NB4 (cell line): Measurements from ENCODE around the gene HDAC4.

Source experiments
- DNase-seq: peaks from one replicate; pipeline ENCODE4 v3.0.0; 2010; ENCODE audit warnings: low read depth
- H3K4me3 ChIP-seq: one replicate; pipeline ENCODE4 v1.5.1; 2011; ENCODE audit warnings: mild to moderate bottlenecking, low read depth, low read length, moderate library complexity
- MYC ChIP-seq: IDR thresholded peaks from 2 replicates; pipeline ENCODE4 v1.6.1; 2011; ENCODE audit warnings: low read depth, low read length
- POLR2A ChIP-seq: IDR thresholded peaks from 2 replicates; pipeline ENCODE4 v1.6.1; 2011; ENCODE audit warnings: mild to moderate bottlenecking; ENCODE audit not compliant: insufficient read length; ENCODE audit errors: extremely low read depth
- TF ChIP-seq, protein P1 (sequence below): IDR thresholded peaks from 2 replicates; pipeline ENCODE4 v1.6.1; 2011; ENCODE audit warnings: low read depth, low read length
- TF ChIP-seq, protein P2 (sequence below): IDR thresholded peaks from one replicate; pipeline ENCODE4 v1.5.1; 2012; ENCODE audit warnings: low read depth, low read length

HDAC4 gene

DNA sequence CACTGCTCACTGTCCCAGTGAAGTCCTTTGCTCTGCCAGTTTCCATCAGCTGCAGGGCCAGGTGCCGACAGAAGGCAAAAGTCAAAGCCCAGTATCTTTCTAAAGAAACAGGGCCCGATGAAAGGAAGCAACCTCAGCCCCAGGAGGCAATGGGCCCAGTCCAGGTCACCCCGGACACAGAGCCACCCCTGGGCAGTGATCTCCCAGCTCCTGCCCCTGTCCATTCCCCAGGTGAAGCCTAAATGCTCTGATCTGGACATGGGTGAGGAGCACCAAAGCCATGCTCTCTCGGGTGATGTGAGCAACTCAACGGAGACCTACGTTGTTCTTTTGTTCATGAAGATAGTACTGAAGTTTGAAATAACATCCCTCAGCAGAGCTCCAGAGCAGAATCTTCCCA lies 61.6 kb downstream of the HDAC4 start:
- H3K4me3 ChIP-seq = no peak overlapping the region
- no peak for TF ChIP-seq POLR2A
- TF ChIP-seq MYC = no peak
- TF ChIP-seq, protein P1, sequence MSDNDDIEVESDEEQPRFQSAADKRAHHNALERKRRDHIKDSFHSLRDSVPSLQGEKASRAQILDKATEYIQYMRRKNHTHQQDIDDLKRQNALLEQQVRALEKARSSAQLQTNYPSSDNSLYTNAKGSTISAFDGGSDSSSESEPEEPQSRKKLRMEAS = no peak
- TF ChIP-seq, protein P2, sequence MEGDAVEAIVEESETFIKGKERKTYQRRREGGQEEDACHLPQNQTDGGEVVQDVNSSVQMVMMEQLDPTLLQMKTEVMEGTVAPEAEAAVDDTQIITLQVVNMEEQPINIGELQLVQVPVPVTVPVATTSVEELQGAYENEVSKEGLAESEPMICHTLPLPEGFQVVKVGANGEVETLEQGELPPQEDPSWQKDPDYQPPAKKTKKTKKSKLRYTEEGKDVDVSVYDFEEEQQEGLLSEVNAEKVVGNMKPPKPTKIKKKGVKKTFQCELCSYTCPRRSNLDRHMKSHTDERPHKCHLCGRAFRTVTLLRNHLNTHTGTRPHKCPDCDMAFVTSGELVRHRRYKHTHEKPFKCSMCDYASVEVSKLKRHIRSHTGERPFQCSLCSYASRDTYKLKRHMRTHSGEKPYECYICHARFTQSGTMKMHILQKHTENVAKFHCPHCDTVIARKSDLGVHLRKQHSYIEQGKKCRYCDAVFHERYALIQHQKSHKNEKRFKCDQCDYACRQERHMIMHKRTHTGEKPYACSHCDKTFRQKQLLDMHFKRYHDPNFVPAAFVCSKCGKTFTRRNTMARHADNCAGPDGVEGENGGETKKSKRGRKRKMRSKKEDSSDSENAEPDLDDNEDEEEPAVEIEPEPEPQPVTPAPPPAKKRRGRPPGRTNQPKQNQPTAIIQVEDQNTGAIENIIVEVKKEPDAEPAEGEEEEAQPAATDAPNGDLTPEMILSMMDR = no peak
- no peak for DNase-seq

DNA sequence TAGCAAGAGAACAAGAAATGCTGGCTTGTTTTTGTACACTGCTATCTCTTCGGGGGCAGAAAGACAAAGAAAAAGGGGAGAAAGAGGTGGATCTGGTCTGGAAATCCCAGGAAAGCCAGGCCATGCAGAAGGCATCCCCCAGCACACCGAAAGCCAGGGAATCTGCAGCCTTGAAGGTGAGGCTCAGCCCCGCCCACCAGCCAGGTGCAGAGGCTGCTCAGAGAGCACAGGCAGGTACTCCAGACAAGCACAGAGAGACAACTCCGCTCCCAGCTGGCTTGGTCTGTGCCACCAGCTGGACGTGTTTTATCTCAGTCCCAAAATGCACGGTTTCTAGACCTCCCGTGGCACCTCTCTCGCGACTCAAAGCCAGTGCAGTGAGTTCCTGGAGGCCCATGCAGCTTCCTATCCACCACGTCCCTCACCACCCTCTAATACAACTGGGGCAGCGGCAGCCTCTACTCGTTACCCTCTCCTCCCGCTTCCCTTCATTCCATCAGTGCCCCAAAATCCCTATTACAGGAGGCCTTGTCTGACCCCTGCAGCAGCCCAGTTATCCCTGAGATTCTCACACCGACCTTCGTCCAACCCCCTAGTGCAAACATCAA lies 62.8 kb downstream of the HDAC4 start:
- no peak for DNase-seq
- H3K4me3 ChIP-seq = no peak overlapping the region
- no peak for TF ChIP-seq MYC
- TF ChIP-seq, protein P1 = no peak
- TF ChIP-seq POLR2A = no peak
- TF ChIP-seq, protein P2 = no peak

DNA sequence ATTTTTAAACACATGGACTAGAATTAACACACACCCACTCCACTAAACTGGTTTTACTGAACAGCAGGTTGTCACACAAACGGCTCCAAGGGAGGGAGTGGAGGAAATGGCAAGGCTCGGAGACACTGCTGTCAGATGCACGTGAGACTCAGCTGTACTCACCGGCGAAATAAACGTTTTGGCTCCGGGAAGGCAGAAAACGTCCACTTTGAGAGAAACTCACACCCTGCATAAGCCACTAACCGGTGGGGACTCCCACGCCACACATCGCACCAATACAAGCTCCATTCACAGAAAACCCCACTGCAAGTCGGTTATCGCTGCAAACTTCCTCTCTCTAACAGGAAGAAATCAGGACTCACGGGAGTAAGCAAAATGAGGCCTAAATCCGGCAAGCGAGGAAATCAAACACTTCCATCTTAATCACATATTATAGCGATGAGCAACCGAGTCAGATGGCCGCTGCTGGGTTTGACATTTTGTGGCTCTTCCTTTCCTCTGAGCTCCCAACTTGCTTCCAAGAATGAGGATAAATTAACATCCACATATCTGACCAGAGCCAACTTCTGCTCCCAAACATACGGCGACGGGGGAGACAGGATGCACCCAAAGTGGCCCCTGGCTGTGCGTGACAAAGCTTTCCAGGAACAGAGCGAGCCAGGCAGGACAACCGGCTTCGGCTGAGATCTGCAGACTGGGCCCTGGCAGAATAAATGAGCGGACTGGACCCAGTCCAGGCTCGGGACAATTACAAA lies 63.5 kb downstream of the HDAC4 start:
- TF ChIP-seq, protein P2 = no peak
- TF ChIP-seq MYC (no peak), POLR2A (no peak)
- TF ChIP-seq, protein P1 = no peak
- no peak for DNase-seq
- no peak overlapping the region for H3K4me3 ChIP-seq

DNA sequence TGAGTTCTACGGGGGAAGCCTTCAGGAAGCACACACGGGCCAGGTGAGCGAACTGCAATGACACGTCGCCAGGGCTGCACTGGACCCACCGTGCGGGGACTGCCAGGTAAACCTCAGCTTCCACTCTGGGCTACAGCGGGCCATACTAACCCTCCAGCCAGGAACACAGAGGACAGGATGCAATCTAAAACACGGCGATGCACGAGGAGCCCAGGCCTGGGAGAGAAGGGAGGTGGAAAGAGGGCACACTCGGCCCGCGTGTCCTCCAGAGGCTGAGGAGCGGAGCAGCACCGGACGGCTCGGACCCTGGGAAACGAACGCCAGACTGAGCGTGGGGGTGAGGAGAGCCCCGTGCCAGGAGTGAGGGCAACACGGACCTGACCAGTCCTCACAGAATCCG lies 69.3 kb downstream of the HDAC4 start:
- H3K4me3 ChIP-seq = no peak overlapping the region
- TF ChIP-seq MYC = no peak
- no peak for TF ChIP-seq POLR2A
- DNase-seq = no peak

DNA sequence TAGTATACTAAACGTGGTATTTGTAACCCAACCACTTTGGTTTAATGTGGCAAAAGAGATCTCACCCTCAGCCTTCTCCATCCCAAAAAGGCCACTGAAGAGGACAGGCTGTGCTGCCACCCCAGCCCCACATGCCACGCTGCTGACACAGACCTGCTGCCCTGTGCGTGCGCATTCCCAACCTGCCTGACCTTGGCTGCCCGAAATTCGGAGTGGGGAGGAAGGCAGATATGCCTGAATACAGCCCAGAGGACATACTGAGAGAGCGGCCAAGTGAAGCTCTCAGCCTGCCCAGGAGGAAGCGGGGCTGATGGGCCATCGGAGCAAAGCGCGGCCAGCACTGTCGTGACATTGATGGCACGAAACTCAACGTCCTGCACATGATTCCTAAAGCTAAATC lies 70.0 kb downstream of the HDAC4 start:
- TF ChIP-seq, protein P1 = no peak
- no peak for TF ChIP-seq POLR2A
- TF ChIP-seq, protein P2 = no peak
- no peak for TF ChIP-seq MYC
- DNase-seq = no peak
- H3K4me3 ChIP-seq = no peak overlapping the region

DNA sequence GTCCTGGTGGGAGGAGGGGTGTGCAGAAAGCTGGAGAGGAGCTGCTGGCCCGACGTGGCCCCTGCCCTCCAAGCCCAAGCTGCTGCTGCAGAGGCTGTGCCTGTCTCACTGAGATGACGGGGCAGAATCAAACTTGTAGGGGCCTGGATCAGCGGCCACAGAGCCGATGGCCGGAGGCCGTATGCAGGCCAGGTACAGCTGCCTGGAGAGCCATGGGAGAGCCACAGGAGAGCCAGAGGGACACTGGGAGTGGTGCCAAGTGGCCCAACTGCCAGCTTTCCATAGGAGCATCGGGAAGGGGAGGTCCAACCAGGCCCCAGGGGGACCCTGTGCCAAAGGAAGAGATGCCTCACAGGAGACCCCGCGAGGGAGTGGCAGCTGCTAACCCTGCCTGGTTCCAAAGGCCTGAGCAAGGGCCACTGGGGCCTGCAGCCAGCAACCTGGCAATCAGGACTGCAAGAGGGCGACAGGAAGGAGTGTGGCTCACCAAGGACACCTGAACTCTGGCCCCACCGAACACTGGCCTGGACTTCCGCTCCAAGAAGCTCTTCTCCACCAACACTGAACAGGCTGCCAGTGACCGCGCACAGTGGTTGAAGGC lies 70.7 kb downstream of the HDAC4 start:
- no peak overlapping the region for H3K4me3 ChIP-seq
- TF ChIP-seq, protein P1 = no peak
- TF ChIP-seq POLR2A = no peak
- DNase-seq = no peak
